Measurements from ENCODE around the gene THBS3.
A peak's percentile ranks its signal among the peaks of the same experiment; 100 is the strongest.

Gene THBS3

GRCh38 chr1:155207806-155208540, at the start of gene THBS3:
TSS of gene THBS3 (minus strand) at chr1:155207897. CDS start at chr1:155207876, 21 bp downstream.
- TF ChIP-seq TEAD4 (IDR thresholded peaks at IDR 0.05): no peak
- no peak for TF ChIP-seq CEBPB (IDR thresholded peaks at IDR 0.05)
- no peak for TF ChIP-seq TAF1 (IDR thresholded peaks at IDR 0.05; ENCODE audit: low read depth)
- TF ChIP-seq EGR1 (IDR thresholded peaks at IDR 0.05): no peak

DNA sequence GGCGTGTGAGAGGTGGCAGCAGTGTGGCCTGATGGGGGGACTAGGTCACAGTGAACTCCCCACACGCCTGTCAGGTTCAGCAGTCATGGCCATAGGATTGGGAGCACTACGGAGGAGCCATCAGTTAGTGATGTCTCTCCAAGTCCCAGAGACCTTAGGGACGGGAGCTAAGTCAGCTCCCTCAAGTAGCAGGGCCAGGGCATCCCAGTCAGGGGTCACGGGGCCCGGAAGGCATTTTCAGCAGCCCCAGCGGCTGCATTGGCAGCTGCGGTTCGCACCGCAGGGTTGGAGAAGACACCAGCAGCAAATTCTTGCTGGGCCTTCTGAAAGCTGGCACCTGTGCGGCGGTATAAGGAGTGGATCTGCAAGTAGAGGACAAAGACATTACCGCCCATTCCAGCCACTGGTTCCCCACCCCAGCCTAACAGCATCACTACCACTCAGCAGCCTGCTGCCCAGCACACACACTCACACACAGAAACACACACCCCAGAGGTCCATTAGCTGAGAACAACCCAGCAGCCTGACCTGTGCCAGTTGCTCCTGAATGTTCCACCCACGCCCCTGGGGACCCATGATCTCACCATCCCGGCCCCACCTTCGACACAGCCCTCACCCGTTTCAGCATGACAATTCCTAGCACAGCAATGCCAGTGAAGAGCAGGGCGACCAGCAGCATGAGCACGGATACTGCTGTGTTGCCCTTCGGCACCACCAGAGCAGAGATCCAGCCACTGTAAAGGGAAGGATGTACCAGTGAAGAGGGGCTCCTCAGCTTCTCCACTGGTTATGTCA, 48.6 kb upstream of the THBS3 start:
- TF ChIP-seq, protein P1, sequence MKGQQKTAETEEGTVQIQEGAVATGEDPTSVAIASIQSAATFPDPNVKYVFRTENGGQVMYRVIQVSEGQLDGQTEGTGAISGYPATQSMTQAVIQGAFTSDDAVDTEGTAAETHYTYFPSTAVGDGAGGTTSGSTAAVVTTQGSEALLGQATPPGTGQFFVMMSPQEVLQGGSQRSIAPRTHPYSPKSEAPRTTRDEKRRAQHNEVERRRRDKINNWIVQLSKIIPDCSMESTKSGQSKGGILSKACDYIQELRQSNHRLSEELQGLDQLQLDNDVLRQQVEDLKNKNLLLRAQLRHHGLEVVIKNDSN (IDR thresholded peaks at IDR 0.05): no peak
- TF ChIP-seq TEAD4 (IDR thresholded peaks at IDR 0.05): no peak
- TF ChIP-seq, protein P2, sequence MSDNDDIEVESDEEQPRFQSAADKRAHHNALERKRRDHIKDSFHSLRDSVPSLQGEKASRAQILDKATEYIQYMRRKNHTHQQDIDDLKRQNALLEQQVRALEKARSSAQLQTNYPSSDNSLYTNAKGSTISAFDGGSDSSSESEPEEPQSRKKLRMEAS (IDR thresholded peaks at IDR 0.05): no peak
- TF ChIP-seq ZBTB7A (IDR thresholded peaks at IDR 0.05; ENCODE audit: low read depth): no peak
- no peak for TF ChIP-seq RAD21 (IDR thresholded peaks at IDR 0.05; ENCODE audit: low read depth)
- no peak for TF ChIP-seq CREB1 (IDR thresholded peaks at IDR 0.05; ENCODE audit: low read depth)
- no peak for TF ChIP-seq EGR1 (IDR thresholded peaks at IDR 0.05)
- TF ChIP-seq NFIC (IDR thresholded peaks at IDR 0.05): no peak
- no peak for TF ChIP-seq TCF12 (IDR thresholded peaks at IDR 0.05; ENCODE audit: low read depth)

DNA sequence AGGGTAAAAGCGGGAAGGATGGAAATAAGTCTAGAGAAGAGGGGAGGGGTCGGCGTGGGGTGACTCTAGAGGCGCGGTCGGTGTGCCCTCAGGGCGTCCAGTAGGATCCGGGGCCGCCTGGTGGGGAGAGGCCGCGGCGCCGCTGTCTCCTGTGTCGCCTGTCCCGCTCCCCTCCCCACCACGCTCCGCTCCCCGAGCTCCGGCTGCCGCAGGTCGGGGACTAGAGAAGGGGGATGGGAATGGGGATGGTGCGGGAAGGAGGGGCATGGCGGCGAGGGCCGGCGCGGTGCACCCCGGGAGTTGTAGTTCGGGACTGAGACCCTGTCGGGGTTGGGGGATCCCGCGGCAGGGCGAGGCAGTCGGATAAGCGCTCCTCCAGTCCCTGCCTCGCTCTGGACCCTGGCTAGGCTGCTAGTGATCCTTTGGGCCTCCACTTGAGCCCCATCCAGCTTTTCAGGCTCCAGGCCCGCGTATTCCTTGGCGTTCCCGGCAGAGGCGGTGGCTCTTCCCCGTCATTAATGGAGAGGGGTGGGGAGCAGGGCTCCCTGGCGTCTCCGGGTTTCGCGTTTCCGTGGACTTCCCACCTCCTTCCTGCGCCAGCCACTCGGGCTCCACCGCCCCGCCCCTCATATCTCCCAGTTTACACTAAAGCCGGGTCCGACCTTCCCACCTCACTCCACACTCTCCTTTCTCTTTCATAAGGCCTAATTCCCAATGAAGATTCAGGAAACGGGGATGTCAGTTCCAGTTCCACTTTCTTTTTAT, 47.7 kb upstream of the THBS3 start, which contains the start of gene ENTREP3:
Gene ENTREP3, minus strand, starts transcription at position 241 of the 765 bp plus-strand sequence. CDS start 606 bp downstream, outside the sequence.
- peak; percentile 42 for TF ChIP-seq NFIC (IDR thresholded peaks at IDR 0.05)
- TF ChIP-seq TCF12 (IDR thresholded peaks at IDR 0.05; ENCODE audit: low read depth): peak; percentile 43; the same call in 1 of the 2 replicates
- TF ChIP-seq YY1 (IDR thresholded peaks at IDR 0.05; ENCODE audit: low read depth): peak; percentile 87
- no peak for TF ChIP-seq EGR1 (IDR thresholded peaks at IDR 0.05)
- peak; percentile 82 for TF ChIP-seq TAF1 (IDR thresholded peaks at IDR 0.05; ENCODE audit: low read depth)
- peak; percentile 49 for TF ChIP-seq TEAD4 (IDR thresholded peaks at IDR 0.05)
- TF ChIP-seq, protein P2 (IDR thresholded peaks at IDR 0.05): peak; percentile 80
- TF ChIP-seq CREB1 (IDR thresholded peaks at IDR 0.05; ENCODE audit: low read depth): peak; percentile 9; the same call in 1 of the 2 replicates
- no peak for TF ChIP-seq CEBPB (IDR thresholded peaks at IDR 0.05)
- TF ChIP-seq, protein P1 (IDR thresholded peaks at IDR 0.05): no peak
- no peak for TF ChIP-seq RAD21 (IDR thresholded peaks at IDR 0.05; ENCODE audit: low read depth)
- TF ChIP-seq ZBTB7A (IDR thresholded peaks at IDR 0.05; ENCODE audit: low read depth): peak; percentile 75; the same call in 1 of the 2 replicates
- TF ChIP-seq, protein P3, sequence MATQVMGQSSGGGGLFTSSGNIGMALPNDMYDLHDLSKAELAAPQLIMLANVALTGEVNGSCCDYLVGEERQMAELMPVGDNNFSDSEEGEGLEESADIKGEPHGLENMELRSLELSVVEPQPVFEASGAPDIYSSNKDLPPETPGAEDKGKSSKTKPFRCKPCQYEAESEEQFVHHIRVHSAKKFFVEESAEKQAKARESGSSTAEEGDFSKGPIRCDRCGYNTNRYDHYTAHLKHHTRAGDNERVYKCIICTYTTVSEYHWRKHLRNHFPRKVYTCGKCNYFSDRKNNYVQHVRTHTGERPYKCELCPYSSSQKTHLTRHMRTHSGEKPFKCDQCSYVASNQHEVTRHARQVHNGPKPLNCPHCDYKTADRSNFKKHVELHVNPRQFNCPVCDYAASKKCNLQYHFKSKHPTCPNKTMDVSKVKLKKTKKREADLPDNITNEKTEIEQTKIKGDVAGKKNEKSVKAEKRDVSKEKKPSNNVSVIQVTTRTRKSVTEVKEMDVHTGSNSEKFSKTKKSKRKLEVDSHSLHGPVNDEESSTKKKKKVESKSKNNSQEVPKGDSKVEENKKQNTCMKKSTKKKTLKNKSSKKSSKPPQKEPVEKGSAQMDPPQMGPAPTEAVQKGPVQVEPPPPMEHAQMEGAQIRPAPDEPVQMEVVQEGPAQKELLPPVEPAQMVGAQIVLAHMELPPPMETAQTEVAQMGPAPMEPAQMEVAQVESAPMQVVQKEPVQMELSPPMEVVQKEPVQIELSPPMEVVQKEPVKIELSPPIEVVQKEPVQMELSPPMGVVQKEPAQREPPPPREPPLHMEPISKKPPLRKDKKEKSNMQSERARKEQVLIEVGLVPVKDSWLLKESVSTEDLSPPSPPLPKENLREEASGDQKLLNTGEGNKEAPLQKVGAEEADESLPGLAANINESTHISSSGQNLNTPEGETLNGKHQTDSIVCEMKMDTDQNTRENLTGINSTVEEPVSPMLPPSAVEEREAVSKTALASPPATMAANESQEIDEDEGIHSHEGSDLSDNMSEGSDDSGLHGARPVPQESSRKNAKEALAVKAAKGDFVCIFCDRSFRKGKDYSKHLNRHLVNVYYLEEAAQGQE (IDR thresholded peaks at IDR 0.05; ENCODE audit: low read depth): no peak

- TF ChIP-seq EP300 (IDR thresholded peaks at IDR 0.05; ENCODE audit: borderline replicate concordance) (no peak), EGR1 (IDR thresholded peaks at IDR 0.05) (no peak), TCF12 (IDR thresholded peaks at IDR 0.05; ENCODE audit: low read depth) (no peak)
Observed at GRCh38 chr1:155254714-155255242, 47.1 kb upstream of the THBS3 start.

DNA sequence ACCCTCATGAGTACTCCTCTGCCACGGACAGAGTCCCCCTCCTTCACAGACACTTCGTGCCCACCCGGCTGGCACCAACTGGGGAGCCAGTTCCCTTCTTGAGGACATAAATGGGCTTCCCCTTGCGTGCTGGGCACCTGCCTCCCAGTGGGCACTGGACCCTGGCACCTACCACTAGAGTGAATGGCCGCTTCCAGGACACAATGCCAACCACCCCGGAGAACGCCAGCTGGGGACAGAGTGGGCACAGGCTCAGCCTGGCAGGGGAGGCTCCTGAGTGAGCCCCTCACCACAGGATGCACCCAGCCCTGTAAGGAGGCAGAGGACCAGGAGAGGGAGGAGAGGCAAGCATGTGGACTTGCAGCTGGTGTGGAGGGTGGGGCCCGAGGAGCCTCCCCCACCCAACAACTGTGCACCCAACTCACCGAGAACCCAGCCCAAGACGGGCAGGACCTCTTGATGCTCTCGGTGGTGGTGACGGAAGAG, 46.6 kb upstream of the THBS3 start:
- TF ChIP-seq CEBPB (IDR thresholded peaks at IDR 0.05): no peak
- no peak for TF ChIP-seq FOXM1 (IDR thresholded peaks at IDR 0.05; ENCODE audit: borderline replicate concordance, low read depth)
- TF ChIP-seq TCF12 (IDR thresholded peaks at IDR 0.05; ENCODE audit: low read depth): no peak
- TF ChIP-seq, protein P1 (IDR thresholded peaks at IDR 0.05): no peak
- no peak for TF ChIP-seq TAF1 (IDR thresholded peaks at IDR 0.05; ENCODE audit: low read depth)
- no peak for TF ChIP-seq ZBTB7A (IDR thresholded peaks at IDR 0.05; ENCODE audit: low read depth)
- TF ChIP-seq EP300 (IDR thresholded peaks at IDR 0.05; ENCODE audit: borderline replicate concordance): no peak
- TF ChIP-seq, protein P2 (IDR thresholded peaks at IDR 0.05): no peak
- TF ChIP-seq, protein P3 (IDR thresholded peaks at IDR 0.05; ENCODE audit: low read depth): no peak
- no peak for TF ChIP-seq CREB1 (IDR thresholded peaks at IDR 0.05; ENCODE audit: low read depth)
